Fibroblast of peridontal ligament (primary cell): ENCODE results near the gene LMBRD2.

Experiments
- DNase-seq: peaks from one replicate; pipeline ENCODE4 v3.0.0-alpha.2; 2010; ENCODE audit errors: extremely low read depth

Gene LMBRD2

DNA sequence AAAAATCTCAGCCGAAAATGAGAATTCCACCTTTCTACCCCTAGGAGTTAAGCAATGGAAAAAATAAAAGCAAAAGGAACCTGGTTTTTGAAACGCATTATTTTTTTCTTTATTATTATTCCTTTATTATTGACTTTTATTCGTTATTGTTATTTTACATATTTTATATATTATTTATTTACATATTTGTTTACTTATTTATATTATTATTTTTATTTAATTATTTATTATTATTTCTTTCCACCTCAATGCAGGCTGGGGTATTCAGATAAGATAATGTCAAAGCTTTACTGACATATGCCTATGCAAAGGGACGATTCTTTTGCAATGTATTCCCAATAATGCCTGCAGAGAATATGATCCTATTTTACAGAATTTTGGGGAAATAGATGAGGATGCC is 101.7 kb downstream of the LMBRD2 start:
- no peak for DNase-seq
